Muscle layer of colon (tissue), 2 donors: ENCODE results near the gene PPIL3.

Experiments
- H3K27ac ChIP-seq: one replicate; pipeline ENCODE4 v1.7.0; 2013; ENCODE audit warnings: low read depth, mild to moderate bottlenecking, low read length, moderate library complexity
- H3K27me3 ChIP-seq, 2 donors: one replicate each; pipeline ENCODE4 v1.7.0; 2013; ENCODE audit warnings: low read length in 2 of 2, mild to moderate bottlenecking in 2 of 2; ENCODE audit not compliant: insufficient read depth in 2 of 2, control insufficient read depth in 1 of 2
- H3K36me3 ChIP-seq: one replicate; pipeline ENCODE4 v1.7.0; 2013; ENCODE audit warnings: mild to moderate bottlenecking, low read length; ENCODE audit not compliant: insufficient read depth
- H3K4me1 ChIP-seq: one replicate; pipeline ENCODE4 v1.7.0; 2013; ENCODE audit warnings: mild to moderate bottlenecking, low read length; ENCODE audit not compliant: insufficient read depth
- H3K4me3 ChIP-seq, 2 donors: one replicate each; pipeline ENCODE4 v1.7.0; 2013; ENCODE audit warnings: low read length in 2 of 2, low read depth in 1 of 2, mild to moderate bottlenecking in 1 of 2, moderate library complexity in 1 of 2
- H3K9ac ChIP-seq: one replicate; pipeline ENCODE4 v1.7.0; 2013; ENCODE audit warnings: low read length
- H3K9me3 ChIP-seq: one replicate; pipeline ENCODE4 v1.7.0; 2013; ENCODE audit warnings: mild to moderate bottlenecking, low read length
- donor health status: abdominal sarcoma.
- donor health status: Adenocarcinoma of cecum.

PPIL3 gene

DNA sequence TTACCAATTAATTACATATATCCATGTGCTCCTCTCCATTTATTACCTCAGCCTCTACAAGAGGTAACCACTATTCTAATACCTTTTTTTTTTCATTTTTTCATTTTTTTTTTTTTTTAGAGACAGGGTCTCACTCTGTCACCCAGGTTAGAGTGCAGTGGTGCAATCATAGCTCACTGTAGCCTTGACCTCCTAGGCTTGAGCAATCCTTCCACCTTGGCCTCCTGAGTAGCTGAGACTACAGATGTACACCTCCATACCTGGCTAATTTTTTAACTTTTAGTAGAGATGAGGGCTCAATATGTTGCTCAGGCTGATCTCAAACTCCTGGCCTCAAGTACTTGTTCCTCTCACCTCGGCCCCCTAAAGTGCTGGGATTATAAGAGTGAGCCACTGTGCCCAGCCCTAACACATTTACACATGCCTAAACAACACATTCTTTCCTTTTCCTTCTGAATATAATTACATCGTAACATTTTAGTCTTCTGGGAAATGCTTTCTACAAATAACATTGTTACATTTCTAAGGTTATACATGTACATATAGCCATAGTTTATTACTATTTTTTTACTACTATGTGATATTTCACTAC is 10.5 kb downstream of the PPIL3 start:
- Histone ChIP-seq H3K9me3 (no peaks in the 10 kb centered on the region), H3K27ac (no peak overlapping the region), H3K4me1 (no peaks in the 10 kb centered on the region), H3K9ac (no peak overlapping the region), H3K36me3 (peaks cover 47% of the 10 kb centered on the region), H3K4me3 (no peak overlapping the region), H3K27me3 (no peaks in the 10 kb centered on the region)

DNA sequence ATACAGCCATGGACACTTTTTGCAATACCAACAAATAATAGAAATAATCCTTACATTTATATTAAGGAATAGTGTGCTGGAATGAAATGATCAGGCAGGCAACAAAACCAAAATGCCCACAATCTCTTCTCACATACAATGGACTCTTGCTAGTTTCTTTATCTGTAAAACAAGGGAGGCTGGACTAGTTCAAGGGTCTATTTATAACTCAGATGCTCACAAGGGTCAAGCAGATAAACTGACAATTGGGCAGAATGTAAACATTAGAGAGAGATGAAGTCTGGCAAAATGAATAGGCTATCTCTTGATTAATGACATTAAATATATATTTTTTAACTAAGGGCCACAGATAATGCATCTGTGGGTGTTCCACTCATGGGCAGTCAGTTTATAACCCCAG is 11.4 kb downstream of the PPIL3 start:
- no peaks in the 10 kb centered on the region for H3K27me3 ChIP-seq
- no peaks in the 10 kb centered on the region for H3K9me3 ChIP-seq
- H3K36me3 ChIP-seq = peaks cover 45% of the 10 kb centered on the region
- H3K4me1 ChIP-seq = no peaks in the 10 kb centered on the region
- H3K4me3 ChIP-seq = no peak overlapping the region
- no peak overlapping the region for H3K9ac ChIP-seq
- no peak overlapping the region for H3K27ac ChIP-seq

- H3K36me3 ChIP-seq = peaks cover 17% of the 10 kb centered on the region
- no peak overlapping the region for H3K27ac ChIP-seq
- no peak overlapping the region for H3K4me3 ChIP-seq
Measured at GRCh38 chr2:200873560-200873959, 15.3 kb downstream of the PPIL3 start.

DNA sequence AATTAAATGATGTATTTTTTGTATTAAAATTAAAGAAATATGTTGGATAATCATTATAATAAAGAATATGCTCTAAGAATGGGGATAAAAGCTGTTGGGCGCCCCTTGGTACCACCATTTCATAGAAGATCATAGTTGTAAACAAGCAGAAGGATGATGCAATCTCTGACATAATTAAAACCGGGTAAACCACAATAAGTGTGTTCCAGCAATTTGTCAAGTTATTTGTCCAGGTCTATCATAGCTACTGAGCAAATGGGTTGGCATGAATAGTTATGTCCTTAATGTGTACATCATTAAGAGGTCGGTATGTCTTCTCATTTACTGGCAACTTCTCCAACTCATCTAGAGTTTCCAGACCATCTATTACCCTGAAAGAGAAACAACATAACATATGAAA is 17.7 kb downstream of the PPIL3 start:
- H3K9me3 ChIP-seq = no peaks in the 10 kb centered on the region

More at GRCh38 chr2:200873560-200873959, 15.3 kb downstream of the PPIL3 start:
- Histone ChIP-seq H3K9ac (no peak overlapping the region), H3K9me3 (no peaks in the 10 kb centered on the region), H3K4me1 (no peaks in the 10 kb centered on the region), H3K27me3 (no peaks in the 10 kb centered on the region)

GRCh38 chr2:200869014-200869413 is 19.9 kb downstream of the PPIL3 start:
- Histone ChIP-seq H3K4me1 (no peaks in the 10 kb centered on the region), H3K9ac (no peak overlapping the region), H3K36me3 (no peaks in the 10 kb centered on the region), H3K4me3 (no peak overlapping the region), H3K27me3 (no peaks in the 10 kb centered on the region), H3K27ac (no peak overlapping the region), H3K9me3 (no peaks in the 10 kb centered on the region)

More for the DNA sequence above, 17.7 kb downstream of the PPIL3 start:
- no peak overlapping the region for H3K9ac ChIP-seq
- no peak overlapping the region for H3K27ac ChIP-seq
- no peaks in the 10 kb centered on the region for H3K4me1 ChIP-seq
- H3K27me3 ChIP-seq = no peaks in the 10 kb centered on the region
- peaks cover 12% of the 10 kb centered on the region for H3K36me3 ChIP-seq
- no peak overlapping the region for H3K4me3 ChIP-seq

- no peaks in the 10 kb centered on the region for H3K27me3 ChIP-seq
- peak within 1 kb of the TSS; percentile 100 for H3K27ac ChIP-seq
- peaks cover 23% of the 10 kb centered on the region for H3K4me1 ChIP-seq
- peaks cover 5% of the 10 kb centered on the region for H3K36me3 ChIP-seq
- H3K4me3 ChIP-seq = peak within 1 kb of the TSS; percentile 93 to 99
- H3K9ac ChIP-seq = peak within 1 kb of the TSS; percentile 93
- H3K9me3 ChIP-seq = no peaks in the 10 kb centered on the region
Measured at GRCh38 chr2:200864176-200865034, 24.5 kb downstream of the PPIL3 start, which contains the start of gene CLK1. TSS of gene CLK1 (minus strand) at chr2:200864658. CDS start at chr2:200861862, 2,796 bp downstream.

DNA sequence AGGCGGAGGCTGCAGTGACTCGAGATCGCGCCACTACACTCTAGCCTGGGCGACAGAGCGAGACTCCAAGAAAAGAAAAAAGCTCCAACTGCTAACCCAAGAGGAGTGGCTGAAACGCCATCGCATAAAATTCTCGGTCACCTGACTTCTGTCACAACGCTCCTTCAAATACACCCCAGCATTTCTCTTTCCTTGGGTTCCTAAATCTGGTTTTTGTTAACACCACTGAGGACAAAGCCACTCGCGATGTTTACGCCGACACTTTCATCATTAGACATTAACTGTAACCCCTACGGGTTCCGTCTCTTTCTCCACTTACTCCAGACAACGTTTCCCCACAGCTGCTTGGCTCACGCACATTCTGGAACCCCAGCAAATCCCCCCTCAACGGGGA is 25.1 kb downstream of the PPIL3 start:
- Histone ChIP-seq H3K27me3 (no peaks in the 10 kb centered on the region), H3K9me3 (no peaks in the 10 kb centered on the region), H3K27ac (peak overlapping the region; percentile 100), H3K4me3 (peak overlapping the region; percentile 93 to 99), H3K4me1 (peaks cover 29% of the 10 kb centered on the region), H3K36me3 (peaks cover 11% of the 10 kb centered on the region), H3K9ac (peak overlapping the region; percentile 93)

DNA sequence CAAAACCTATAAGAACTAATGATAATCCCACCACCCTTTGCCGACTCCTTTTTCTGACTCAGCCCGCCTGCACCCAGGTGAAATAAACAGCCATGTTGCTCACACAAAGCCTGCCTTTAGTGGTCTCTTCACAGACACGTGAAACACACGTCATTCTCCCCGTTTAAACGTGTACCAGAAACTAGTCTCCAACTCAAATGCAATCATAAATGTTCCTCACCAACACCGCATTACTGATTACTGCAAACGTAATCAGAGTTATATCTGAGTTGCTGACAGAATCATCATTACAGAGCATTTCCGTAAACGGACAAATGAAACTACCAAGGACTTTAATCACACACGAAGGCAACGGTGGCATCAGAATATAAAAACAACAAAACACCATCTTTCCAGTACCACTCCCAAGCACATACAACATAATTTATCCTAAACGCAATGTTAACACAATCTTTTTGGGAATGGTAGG is 26.3 kb downstream of the PPIL3 start:
- Histone ChIP-seq H3K27me3 (no peaks in the 10 kb centered on the region), H3K9me3 (no peaks in the 10 kb centered on the region), H3K36me3 (peaks cover 23% of the 10 kb centered on the region), H3K27ac (peak overlapping the region; percentile 100), H3K9ac (peak overlapping the region; percentile 93), H3K4me1 (peaks cover 42% of the 10 kb centered on the region), H3K4me3 (peak overlapping the region; percentile 93 to 99)

DNA sequence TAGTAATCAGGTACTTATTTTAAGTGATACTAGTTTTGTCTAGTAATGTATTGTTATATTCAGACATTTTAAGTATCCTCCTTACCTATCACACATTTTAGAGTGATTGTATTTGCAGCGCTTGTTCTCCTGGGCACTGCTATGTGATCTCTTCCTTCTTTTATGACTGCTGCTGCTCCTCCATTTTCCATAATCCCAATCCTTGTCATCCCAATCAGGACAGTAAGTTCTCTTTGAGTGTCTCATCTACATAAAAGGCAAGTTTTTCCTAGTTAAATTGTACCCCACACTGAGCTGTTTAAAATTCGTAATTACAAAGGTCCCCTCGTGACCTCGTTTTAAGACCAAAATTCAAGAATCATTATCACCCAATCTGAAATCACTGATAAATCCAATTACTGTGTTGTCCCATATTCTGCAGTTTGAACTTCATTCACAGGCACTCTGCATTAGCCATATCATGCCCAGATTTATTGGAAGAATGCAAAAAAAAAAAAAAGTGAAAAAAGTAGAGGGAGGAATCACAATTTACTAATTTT is 27.2 kb downstream of the PPIL3 start:
- Histone ChIP-seq H3K4me1 (peaks cover 47% of the 10 kb centered on the region), H3K4me3 (peak overlapping the region; percentile 33 to 93), H3K9ac (peak overlapping the region; percentile 47), H3K27me3 (no peaks in the 10 kb centered on the region), H3K9me3 (no peaks in the 10 kb centered on the region), H3K27ac (peak overlapping the region; percentile 3), H3K36me3 (peaks cover 32% of the 10 kb centered on the region)

DNA sequence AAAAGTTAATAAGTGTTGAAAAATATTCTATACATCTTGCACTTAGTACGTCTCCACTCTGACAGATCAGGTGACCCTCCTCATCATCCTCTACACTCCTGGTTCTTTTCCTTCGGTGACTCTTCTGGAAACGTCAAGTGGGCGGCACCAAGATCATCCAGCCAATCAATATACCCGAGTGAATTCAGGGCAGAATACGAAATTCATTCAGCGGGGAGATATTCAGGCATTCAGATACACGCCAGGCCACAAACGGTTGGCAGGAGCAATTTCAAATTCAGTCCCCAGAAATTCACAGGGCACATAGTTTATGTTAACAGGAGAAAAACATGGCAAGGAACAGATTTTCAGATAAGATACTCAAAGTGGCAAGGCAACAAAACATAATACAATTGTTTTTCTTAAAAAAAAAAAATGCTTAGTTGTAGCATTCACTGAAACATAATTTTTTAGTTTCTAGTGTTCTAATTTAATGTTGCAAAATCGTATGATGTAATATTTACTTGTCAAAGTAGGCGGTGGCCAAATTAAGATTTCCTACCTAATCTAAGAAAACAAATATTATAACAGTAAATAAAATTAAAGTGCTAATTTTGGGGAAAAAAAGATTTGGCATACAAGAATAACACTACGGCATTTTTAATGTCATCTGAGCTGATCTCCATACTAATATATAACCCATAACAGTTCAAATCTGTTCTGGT is 28.6 kb downstream of the PPIL3 start:
- Histone ChIP-seq H3K27ac (no peak overlapping the region), H3K27me3 (no peaks in the 10 kb centered on the region), H3K4me3 (peak overlapping the region in 1 of 2 donors; percentile 93), H3K9ac (peak overlapping the region; percentile 22), H3K9me3 (no peaks in the 10 kb centered on the region), H3K36me3 (peaks cover 43% of the 10 kb centered on the region), H3K4me1 (peaks cover 47% of the 10 kb centered on the region)

- Histone ChIP-seq H3K4me3 (no peak overlapping the region), H3K27ac (no peak overlapping the region), H3K27me3 (no peaks in the 10 kb centered on the region), H3K9ac (no peak overlapping the region), H3K4me1 (peaks cover 47% of the 10 kb centered on the region), H3K9me3 (no peaks in the 10 kb centered on the region), H3K36me3 (peaks cover 75% of the 10 kb centered on the region)
Measured at GRCh38 chr2:200856806-200857205, 32.1 kb downstream of the PPIL3 start.
